GM19099 (cell line): Measurements from ENCODE around the gene XPO6.

ENCODE experiments used
- POLR2A ChIP-seq: IDR thresholded peaks from 3 replicates; pipeline ENCODE4 v1.6.1; 2011; ENCODE audit warnings: low read depth; ENCODE audit not compliant: insufficient read length; ENCODE audit errors: extremely low read depth

Gene XPO6

DNA sequence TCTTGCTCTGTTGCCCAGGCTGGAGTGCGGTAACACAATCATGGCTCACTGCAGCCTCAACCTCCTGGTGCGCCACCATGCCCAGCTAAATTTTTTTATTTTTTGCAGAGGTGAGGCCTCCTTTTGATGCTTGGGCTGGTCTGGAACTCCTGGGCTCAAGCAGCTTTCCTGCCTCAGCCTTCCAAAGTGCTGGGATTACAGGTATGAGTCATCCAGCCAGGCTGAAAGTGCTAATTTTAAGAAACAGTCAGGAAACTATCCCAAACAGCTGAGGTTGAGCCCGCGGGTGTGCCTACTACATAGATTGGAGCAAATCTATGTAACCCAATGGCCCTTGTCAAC lies 738 bp upstream of the XPO6 start:
- no peak for TF ChIP-seq POLR2A

DNA sequence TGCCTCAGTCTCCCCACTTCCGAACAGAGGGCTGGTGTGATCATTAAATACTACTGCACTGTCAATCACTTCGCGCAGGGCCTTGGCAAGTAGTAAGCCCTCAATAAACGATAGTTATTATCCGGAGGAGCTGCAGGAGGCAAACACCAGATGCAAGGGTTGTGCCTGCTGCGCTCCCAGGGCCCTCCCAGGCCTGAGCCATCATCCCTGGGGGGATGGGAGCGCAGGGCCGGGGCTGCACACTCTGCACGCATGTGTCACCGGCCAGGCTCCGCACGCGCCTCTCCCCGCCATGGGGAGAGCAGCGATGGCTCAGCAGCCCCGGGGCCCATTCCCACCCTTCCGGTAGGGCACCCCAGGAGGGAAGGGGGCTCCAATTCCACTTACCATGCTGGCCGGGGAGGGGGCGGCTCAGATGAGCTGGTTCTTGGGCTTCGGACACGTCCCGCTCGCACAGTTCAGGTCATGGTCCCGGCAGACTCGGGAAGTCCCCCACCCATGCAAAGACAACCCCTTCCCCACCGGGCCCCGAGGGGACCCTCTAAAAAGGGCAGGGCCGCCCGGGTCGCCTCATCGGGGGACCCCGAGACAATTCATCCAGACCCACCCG lies 681 bp downstream of the XPO6 start:
- TF ChIP-seq POLR2A, result peak; percentile 54

DNA sequence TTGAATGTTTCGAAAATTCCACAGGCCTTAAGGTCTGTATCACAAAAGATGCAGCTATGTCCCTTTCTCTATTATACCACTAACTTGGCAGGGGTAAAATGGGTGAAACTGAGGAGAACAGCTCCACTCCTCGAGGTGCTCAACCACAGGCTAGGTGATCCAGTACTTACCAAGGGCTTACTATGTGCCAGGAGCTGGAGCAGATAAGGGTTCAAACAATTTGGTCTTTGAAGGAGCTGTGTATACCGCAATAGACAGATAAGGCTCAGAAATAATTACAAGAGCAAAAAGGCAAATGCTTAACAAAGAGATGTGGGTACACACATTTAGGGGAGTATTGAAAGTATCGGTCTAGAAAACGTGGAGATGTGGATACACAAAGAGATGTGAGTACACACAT lies 1.5 kb downstream of the XPO6 start:
- no peak for TF ChIP-seq POLR2A

DNA sequence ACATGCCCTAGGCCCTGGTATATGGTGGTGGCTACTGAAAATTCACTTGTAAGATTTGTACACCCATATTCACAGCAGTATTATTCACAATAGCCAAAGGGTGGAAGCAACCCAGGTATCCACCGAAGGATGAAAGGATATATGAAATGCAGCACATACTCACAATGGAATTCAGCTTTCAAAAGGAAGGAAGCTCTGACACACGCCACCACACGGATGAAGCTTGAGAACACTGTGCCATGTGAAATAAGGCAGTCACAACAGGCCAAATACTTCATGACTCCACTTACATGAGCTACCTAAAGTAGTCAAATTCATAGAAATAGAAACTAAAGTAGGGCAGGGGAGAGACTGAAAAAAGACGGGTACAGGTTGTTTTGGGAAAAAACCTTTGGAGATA lies 2.9 kb downstream of the XPO6 start:
- no peak for TF ChIP-seq POLR2A

DNA sequence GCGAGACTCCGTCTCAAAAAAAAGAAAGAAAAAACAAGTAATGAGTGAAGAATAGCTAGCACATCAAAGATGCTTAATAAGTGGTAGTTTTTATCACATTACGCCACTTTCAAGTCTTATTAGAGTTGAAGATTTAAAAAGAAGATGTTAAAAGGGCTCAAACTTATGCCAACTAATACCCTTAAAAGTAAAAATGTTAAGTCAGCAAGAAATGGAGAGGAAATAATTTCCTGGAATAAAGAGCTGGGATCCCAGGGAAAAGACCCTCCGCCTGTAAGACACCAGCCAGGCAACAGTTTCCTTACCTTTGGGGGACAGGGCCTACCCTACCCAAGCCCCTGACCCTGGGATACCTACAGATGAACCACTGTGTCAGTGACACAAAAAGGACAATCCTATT lies 3.6 kb downstream of the XPO6 start:
- TF ChIP-seq POLR2A, result no peak

DNA sequence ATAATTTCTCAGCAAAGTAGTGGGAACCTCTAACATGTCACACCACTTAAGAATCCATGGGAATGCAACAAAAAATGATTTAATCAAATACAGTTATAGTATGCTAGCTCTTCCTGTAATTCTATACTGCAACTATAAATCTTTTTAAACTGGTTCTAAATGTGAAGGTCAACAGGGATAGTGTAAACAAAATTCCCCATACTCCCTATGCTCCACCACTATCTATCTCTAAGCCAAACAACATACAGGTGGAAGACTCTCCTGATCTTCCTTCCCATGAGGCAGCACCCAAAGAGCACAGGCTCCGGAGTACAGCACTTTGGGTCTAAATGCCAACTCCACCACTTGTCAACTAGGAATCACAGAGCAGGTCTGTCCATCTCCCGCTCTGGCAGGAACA lies 4.4 kb downstream of the XPO6 start:
- TF ChIP-seq POLR2A, result no peak

- TF ChIP-seq POLR2A, result no peak
These were observed 5.8 kb downstream of the XPO6 start for GRCh38 chr16:28205974-28206373.

DNA sequence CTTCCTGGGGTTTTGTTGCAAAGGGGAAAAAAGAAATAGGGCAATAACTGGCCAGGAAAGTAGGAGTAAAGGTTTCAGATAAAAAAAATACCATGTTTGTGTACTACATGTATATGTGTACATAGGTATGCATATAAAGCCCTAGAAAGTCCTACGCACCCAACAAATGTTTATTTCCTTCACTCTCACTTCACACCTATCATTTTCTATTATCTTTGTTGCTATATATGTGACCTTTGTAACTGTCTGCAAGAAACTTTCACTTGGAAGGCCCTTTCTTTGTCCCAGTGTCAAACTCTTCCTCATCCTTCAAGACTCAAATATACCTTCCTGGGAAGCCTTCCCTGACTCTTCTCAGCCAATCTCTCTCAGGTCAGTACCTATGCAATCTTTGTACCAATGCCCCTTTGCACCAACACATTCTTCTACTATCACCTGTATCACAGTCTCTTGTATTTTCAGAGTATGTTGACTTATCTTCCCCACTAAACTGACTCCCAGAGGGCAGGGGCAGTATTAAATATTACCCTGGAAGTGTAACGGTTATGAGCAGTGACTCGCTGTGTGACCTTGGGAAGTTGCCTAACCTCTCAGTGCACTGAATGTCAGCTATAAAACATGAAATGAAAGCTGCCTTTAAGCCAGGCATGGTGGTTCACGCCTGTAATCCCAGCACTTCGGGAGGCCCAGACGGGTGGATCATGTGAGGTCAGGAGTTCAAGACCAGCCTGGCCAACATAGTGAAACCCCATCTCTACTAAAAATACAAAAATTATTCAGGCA lies 6.5 kb downstream of the XPO6 start:
- no peak for TF ChIP-seq POLR2A

- TF ChIP-seq POLR2A, result no peak
These were observed 7.1 kb downstream of the XPO6 start for GRCh38 chr16:28204622-28205021.

GRCh38 chr16:28204204-28204603 lies 7.6 kb downstream of the XPO6 start:
- TF ChIP-seq POLR2A, result no peak

DNA sequence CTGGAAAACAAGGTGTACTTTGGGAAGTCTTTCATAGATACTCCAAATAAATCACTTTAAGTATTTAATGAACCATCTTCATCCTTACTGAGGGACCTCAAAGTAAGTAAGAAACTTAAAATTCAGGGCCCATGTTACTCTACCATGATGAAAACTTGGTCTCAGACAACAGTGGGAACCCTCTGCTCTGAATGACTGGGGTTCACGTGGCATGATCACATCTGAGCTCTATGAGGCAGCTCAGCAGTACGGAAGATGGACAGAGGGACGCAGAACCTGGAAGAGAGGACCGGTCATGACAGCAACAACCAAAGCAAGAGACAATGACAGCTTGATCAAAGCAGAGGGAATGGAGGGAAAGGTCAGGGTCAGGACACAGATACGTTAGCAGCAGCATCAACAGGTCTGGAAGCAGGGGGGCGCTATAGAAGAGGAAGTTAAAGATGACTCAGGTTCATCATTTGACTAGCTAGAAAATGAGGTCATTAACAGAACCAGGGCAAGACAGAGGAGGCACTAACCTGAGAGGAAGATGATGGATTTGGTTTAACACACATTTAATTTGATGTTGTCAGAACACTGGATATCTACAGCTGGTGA lies 9.5 kb downstream of the XPO6 start:
- TF ChIP-seq POLR2A, result no peak

DNA sequence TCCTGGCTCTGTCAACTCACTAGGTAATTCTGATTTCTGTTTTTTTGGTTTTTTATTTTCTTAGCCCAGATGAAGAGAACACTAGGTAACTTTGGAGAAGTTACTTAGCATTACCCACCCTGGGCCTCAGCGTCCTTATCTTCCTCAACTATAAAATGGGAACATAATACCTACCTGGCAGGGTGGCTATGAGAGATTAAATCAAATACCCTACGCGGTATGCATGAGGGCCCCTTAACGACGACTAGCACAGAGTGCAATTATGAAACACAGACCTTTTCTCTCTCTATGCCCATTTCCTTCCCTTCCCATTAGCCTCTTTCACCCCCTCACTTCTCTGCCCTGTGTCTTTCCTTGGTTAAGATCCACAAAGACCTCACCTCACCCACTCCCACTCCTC lies 11.1 kb downstream of the XPO6 start:
- no peak for TF ChIP-seq POLR2A

- no peak for TF ChIP-seq POLR2A
These were observed 15.3 kb downstream of the XPO6 start for GRCh38 chr16:28196387-28196987.

- TF ChIP-seq POLR2A, result no peak
These were observed 15.9 kb downstream of the XPO6 start for GRCh38 chr16:28195859-28196258.

DNA sequence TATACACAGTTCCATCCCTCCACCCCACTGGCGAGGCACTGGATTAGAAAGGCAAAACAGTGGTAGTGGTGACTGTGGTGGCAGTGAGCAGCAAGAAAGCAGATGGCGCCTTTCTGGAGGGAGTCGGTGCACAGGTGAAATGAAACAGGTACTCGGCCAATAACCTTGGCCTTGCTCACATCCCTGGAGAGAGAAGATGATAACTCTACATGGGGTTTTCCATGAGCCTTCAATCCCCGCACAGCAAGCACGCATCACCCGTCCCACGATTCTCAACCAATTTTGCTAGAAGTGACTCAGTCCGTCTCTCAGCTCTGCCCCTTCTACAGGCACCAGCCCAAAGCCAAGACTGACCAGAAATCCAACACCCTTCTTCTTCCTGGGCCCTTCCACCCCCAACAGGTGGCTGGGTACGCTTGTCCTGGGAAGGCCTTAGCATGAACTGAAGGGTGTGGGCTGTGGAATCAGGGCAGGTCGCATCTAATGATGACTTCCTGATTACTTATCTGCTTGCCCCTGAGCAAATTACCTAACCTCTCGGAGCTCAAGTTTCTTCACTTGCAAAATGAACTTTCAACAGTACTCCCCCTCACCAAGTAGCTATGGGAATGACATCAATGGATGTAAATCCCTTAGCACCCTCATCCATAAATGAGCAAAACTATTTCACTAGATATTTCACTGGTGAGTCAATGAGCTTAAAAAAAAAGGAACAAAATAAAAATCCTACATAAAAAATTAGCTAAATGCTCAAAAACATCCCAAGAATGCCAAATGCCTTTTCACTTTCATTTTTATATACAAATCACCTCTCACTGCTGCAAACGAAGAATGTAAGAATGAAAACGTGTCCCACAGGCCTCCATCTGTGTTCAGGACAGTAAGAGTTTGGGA lies 18.0 kb downstream of the XPO6 start:
- no peak for TF ChIP-seq POLR2A

- no peak for TF ChIP-seq POLR2A
These were observed 18.8 kb downstream of the XPO6 start for GRCh38 chr16:28192806-28193529.
